GM23338 (cell line): Measurements from ENCODE around the gene FAN1. TPM values are rescaled to one million over a fixed set of nuclear protein-coding genes. Genes with fewer than 3 reads are reported as not detected.
A peak's percentile ranks its signal among the peaks of the same experiment; 100 is the strongest.

Experiments used
- ATAC-seq: fragments of 200-7000 bp; cut with Tn5 transposase; 3 replicates; pipeline ENCODE4 v1.9.1; 2020
- DNase-seq: peaks from one replicate; pipeline ENCODE4 v3.0.0-alpha.2; 2015; ENCODE audit warnings: low spot score
- H2AFZ ChIP-seq: fragments of 200-600 bp; sonication (generic); 2 replicates; pipeline ENCODE4 v1.8.0; 2016; ENCODE audit warnings: antibody characterized with exemption, mild to moderate bottlenecking, moderate library complexity
- H3F3A ChIP-seq: fragments of 200-600 bp; sonication (generic); replicated peaks from 2 replicates; pipeline ENCODE4 v1.8.0; 2017; ENCODE audit warnings: antibody characterized with exemption, mixed run types, low read depth
- H3K27ac ChIP-seq: fragments of 200-600 bp; sonication (generic); 2 replicates; pipeline ENCODE4 v1.6.1; 2016; ENCODE audit warnings: low read depth
- H3K27me3 ChIP-seq: fragments of 200-600 bp; sonication (generic); 2 replicates; pipeline ENCODE4 v1.8.0; 2016; ENCODE audit warnings: mild to moderate bottlenecking, mixed run types, moderate library complexity; ENCODE audit not compliant: insufficient read depth
- H3K36me3 ChIP-seq: fragments of 200-600 bp; sonication (generic); 2 replicates; pipeline ENCODE4 v1.8.0; 2016; ENCODE audit warnings: mild to moderate bottlenecking; ENCODE audit not compliant: insufficient read depth
- H3K4me1 ChIP-seq: fragments of 200-600 bp; sonication (generic); 2 replicates; pipeline ENCODE4 v1.8.0; 2016; ENCODE audit warnings: mild to moderate bottlenecking, moderate library complexity; ENCODE audit not compliant: insufficient read depth
- H3K4me2 ChIP-seq: fragments of 200-600 bp; sonication (generic); 2 replicates; pipeline ENCODE4 v1.7.1; 2017; ENCODE audit warnings: mixed run types
- H3K4me3 ChIP-seq: fragments of 200-600 bp; sonication (generic); 2 replicates; pipeline ENCODE4 v1.6.1; 2016; ENCODE audit warnings: mixed run types
- H3K79me2 ChIP-seq: fragments of 200-600 bp; sonication (generic); replicated peaks from 2 replicates; pipeline ENCODE4 v1.8.0; 2017; ENCODE audit warnings: mild to moderate bottlenecking; ENCODE audit not compliant: insufficient read depth
- H3K9me2 ChIP-seq: fragments of 200-600 bp; sonication (generic); 2 replicates; pipeline ENCODE4 v1.8.0; 2017; ENCODE audit not compliant: insufficient read depth
- H4K20me1 ChIP-seq: fragments of 200-600 bp; sonication (generic); replicated peaks from 2 replicates; pipeline ENCODE4 v1.8.0; 2017; ENCODE audit warnings: mild to moderate bottlenecking; ENCODE audit not compliant: insufficient read depth
- H3K27ac Mint-ChIP-seq: 2 replicates; pipeline ENCODE4 v1.8.0; 2020; ENCODE audit warnings: inconsistent platforms, mild to moderate bottlenecking, moderate library complexity, mixed read lengths
- H3K27me3 Mint-ChIP-seq: 3 replicates; pipeline ENCODE4 v1.8.0; 2022; ENCODE audit warnings: low read depth, mild to moderate bottlenecking, moderate library complexity, mixed read lengths, inconsistent platforms; ENCODE audit not compliant: insufficient read depth, poor library complexity
- H3K36me3 Mint-ChIP-seq: 3 replicates; pipeline ENCODE4 v1.8.0; 2021; ENCODE audit warnings: low read depth, mild to moderate bottlenecking, inconsistent platforms, moderate library complexity, mixed read lengths
- H3K4me1 Mint-ChIP-seq: 3 replicates; pipeline ENCODE4 v1.8.0; 2020; ENCODE audit warnings: mild to moderate bottlenecking, inconsistent platforms, mixed read lengths
- H3K4me3 Mint-ChIP-seq: 3 replicates; pipeline ENCODE4 v1.8.0; 2021; ENCODE audit warnings: moderate library complexity, mild to moderate bottlenecking, inconsistent platforms, mixed read lengths
- H3K9me3 Mint-ChIP-seq: 3 replicates; pipeline ENCODE4 v1.8.0; 2020; ENCODE audit warnings: moderate library complexity, mild to moderate bottlenecking, inconsistent platforms, mixed read lengths
- CREB1 ChIP-seq: fragments of 250-450 bp; sonication (Bioruptor Pico); IDR thresholded peaks from 2 replicates; pipeline ENCODE4 v1.5.0; 2020; ENCODE audit warnings: low read depth, mild to moderate bottlenecking, moderate library complexity
- CTCF ChIP-seq, 2 experiments: fragments of 200-600 bp in 1 of 2; sonication (generic) in 1 of 2; conservative IDR thresholded peaks; 2 replicates each; pipeline versions ENCODE4 v1.5.1 to v1.6.1; 2016 to 2017; ENCODE audit warnings: antibody characterized with exemption in 2 of 2, low read depth in 2 of 2, mild to moderate bottlenecking in 2 of 2, moderate library complexity in 1 of 2
- ETS1 ChIP-seq: IDR thresholded peaks from 2 replicates; pipeline ENCODE4 v1.6.1; 2016; ENCODE audit warnings: antibody characterized with exemption
- EZH2 ChIP-seq: fragments of 200-600 bp; sonication (generic); IDR thresholded peaks from one replicate; pipeline ENCODE4 v1.8.0; 2017; ENCODE audit warnings: antibody characterized with exemption, mild to moderate bottlenecking, low read depth; ENCODE audit not compliant: unreplicated experiment
- EZH2phosphoT487 ChIP-seq: fragments of 200-600 bp; sonication (generic); IDR thresholded peaks from one replicate; pipeline ENCODE4 v1.8.1; 2018; ENCODE audit warnings: antibody characterized with exemption; ENCODE audit not compliant: unreplicated experiment
- NANOG ChIP-seq: IDR thresholded peaks from 2 replicates; pipeline ENCODE4 v1.6.1; 2016; ENCODE audit warnings: antibody characterized with exemption, borderline replicate concordance
- ZNF114 ChIP-seq: fragments of 250-450 bp; sonication (Bioruptor Pico); IDR thresholded peaks from 2 replicates; pipeline ENCODE4 v1.5.0; 2020; ENCODE audit warnings: mild to moderate bottlenecking, moderate library complexity
- ZNF331 ChIP-seq: fragments of 250-450 bp; sonication (Bioruptor Pico); IDR thresholded peaks from 2 replicates; pipeline ENCODE4 v1.5.0; 2020; ENCODE audit warnings: low read depth, mild to moderate bottlenecking, moderate library complexity
- polyA plus RNA-seq: library from polyadenylated mRNA; unstranded; fragments of >200 nt; fragmentation: Nextera tagmentation; extraction: Ambion mirVana; gene quantifications from 2 replicates; pipeline ENCODE4 v1.2.1, GENCODE V29; 2016
- total RNA-seq: library from RNA; depleted of rRNA; stranded (reverse); fragments of >200 nt; shearing (Covaris generic); gene quantifications from 2 replicates; pipeline ENCODE4 v1.2.3, GENCODE V29; 2014
- TF ChIP-seq, protein P1 (sequence below): fragments of 250-450 bp; sonication (Bioruptor Pico); IDR thresholded peaks from 2 replicates; pipeline ENCODE4 v1.5.0; 2020; ENCODE audit warnings: mild to moderate bottlenecking, moderate library complexity

FAN1 gene
- total and polyA plus RNA-seq, 2 experiments from 2014 or later: 9.1 to 29.2 TPM

GRCh38 chr15:30895461-30896210 is 8.1 kb upstream of the FAN1 start:
- TF ChIP-seq ETS1: no peak
- TF ChIP-seq NANOG: no peak
- no peak for TF ChIP-seq EZH2phosphoT487
- TF ChIP-seq CREB1: no peak
- TF ChIP-seq, protein P1, sequence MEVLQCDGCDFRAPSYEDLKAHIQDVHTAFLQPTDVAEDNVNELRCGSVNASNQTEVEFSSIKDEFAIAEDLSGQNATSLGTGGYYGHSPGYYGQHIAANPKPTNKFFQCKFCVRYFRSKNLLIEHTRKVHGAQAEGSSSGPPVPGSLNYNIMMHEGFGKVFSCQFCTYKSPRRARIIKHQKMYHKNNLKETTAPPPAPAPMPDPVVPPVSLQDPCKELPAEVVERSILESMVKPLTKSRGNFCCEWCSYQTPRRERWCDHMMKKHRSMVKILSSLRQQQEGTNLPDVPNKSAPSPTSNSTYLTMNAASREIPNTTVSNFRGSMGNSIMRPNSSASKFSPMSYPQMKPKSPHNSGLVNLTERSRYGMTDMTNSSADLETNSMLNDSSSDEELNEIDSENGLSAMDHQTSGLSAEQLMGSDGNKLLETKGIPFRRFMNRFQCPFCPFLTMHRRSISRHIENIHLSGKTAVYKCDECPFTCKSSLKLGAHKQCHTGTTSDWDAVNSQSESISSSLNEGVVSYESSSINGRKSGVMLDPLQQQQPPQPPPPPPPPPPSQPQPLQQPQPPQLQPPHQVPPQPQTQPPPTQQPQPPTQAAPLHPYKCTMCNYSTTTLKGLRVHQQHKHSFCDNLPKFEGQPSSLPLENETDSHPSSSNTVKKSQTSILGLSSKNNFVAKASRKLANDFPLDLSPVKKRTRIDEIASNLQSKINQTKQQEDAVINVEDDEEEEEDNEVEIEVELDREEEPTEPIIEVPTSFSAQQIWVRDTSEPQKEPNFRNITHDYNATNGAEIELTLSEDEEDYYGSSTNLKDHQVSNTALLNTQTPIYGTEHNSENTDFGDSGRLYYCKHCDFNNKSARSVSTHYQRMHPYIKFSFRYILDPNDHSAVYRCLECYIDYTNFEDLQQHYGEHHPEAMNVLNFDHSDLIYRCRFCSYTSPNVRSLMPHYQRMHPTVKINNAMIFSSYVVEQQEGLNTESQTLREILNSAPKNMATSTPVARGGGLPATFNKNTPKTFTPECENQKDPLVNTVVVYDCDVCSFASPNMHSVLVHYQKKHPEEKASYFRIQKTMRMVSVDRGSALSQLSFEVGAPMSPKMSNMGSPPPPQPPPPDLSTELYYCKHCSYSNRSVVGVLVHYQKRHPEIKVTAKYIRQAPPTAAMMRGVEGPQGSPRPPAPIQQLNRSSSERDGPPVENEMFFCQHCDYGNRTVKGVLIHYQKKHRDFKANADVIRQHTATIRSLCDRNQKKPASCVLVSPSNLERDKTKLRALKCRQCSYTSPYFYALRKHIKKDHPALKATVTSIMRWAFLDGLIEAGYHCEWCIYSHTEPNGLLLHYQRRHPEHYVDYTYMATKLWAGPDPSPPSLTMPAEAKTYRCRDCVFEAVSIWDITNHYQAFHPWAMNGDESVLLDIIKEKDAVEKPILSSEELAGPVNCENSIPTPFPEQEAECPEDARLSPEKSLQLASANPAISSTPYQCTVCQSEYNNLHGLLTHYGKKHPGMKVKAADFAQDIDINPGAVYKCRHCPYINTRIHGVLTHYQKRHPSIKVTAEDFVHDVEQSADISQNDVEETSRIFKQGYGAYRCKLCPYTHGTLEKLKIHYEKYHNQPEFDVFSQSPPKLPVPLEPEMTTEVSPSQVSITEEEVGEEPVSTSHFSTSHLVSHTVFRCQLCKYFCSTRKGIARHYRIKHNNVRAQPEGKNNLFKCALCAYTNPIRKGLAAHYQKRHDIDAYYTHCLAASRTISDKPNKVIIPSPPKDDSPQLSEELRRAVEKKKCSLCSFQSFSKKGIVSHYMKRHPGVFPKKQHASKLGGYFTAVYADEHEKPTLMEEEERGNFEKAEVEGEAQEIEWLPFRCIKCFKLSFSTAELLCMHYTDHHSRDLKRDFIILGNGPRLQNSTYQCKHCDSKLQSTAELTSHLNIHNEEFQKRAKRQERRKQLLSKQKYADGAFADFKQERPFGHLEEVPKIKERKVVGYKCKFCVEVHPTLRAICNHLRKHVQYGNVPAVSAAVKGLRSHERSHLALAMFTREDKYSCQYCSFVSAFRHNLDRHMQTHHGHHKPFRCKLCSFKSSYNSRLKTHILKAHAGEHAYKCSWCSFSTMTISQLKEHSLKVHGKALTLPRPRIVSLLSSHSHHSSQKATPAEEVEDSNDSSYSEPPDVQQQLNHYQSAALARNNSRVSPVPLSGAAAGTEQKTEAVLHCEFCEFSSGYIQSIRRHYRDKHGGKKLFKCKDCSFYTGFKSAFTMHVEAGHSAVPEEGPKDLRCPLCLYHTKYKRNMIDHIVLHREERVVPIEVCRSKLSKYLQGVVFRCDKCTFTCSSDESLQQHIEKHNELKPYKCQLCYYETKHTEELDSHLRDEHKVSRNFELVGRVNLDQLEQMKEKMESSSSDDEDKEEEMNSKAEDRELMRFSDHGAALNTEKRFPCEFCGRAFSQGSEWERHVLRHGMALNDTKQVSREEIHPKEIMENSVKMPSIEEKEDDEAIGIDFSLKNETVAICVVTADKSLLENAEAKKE (CRISPR knock-in tag): no peak
- TF ChIP-seq ZNF331: no peak
- no peak for TF ChIP-seq CTCF (conservative IDR thresholded peaks at IDR 0.05; ENCODE audit: low read depth in 2 of 2)
- no peak for TF ChIP-seq ZNF114 (CRISPR knock-in tag)
- no peak for TF ChIP-seq EZH2
- H3K9me3 Mint-ChIP-seq: no peaks in the 10 kb centered on the region; the same call in 2 of the 3 replicates
- Histone ChIP-seq H3K9me2 (no peaks in the 10 kb centered on the region), H3K79me2 (no peaks in the 10 kb centered on the region), H3K27me3 (no peaks in the 10 kb centered on the region), H3K36me3 (no peaks in the 10 kb centered on the region), H3F3A (no peaks in the 10 kb centered on the region), H3K27ac (no peak overlapping the region), H3K4me3 (no peak overlapping the region), H3K4me2 (no peak overlapping the region), H3K4me1 (peaks cover 13% of the 10 kb centered on the region), H2AFZ (no peak overlapping the region), H4K20me1 (no peaks in the 10 kb centered on the region)
- no peak overlapping the region for H3K27ac Mint-ChIP-seq
- peaks cover 1% of the 10 kb centered on the region for H3K27me3 Mint-ChIP-seq
- peaks cover 14% of the 10 kb centered on the region for H3K4me1 Mint-ChIP-seq
- DNase-seq (no peak), ATAC-seq (peak; percentile 32)
- H3K36me3 Mint-ChIP-seq: no peaks in the 10 kb centered on the region
- no peak overlapping the region for H3K4me3 Mint-ChIP-seq
